GM21737 (cell line): Measurements from ENCODE around the gene SPCS3.
A peak's percentile ranks its signal among the peaks of the same experiment; 100 is the strongest.
"Not testable (repeated sequence)": the region's sequence is repeated elsewhere in the genome, so short reads cannot be mapped to it uniquely, and the experiment has no call there.

Experiments
- ATAC-seq: cut with Tn5 transposase; IDR thresholded peaks from one replicate; pipeline ENCODE4 v1.9.1; 2021; ENCODE audit warnings: mild to moderate bottlenecking, moderate library complexity; ENCODE audit not compliant: unreplicated experiment

The SPCS3 gene

GRCh38 chr4:176319704-176320339 is at the start of gene SPCS3:
TSS of gene SPCS3 (plus strand) at chr4:176319966. CDS start at chr4:176320077, 111 bp downstream.
- ATAC-seq: peak; percentile 95

GRCh38 chr4:176270669-176271068 is 49.1 kb upstream of the SPCS3 start:
- no peak for ATAC-seq

- ATAC-seq: no peak
These were observed 48.0 kb upstream of the SPCS3 start for GRCh38 chr4:176271749-176272148.

GRCh38 chr4:176272799-176273198 is 47.0 kb upstream of the SPCS3 start:
- no peak for ATAC-seq

- ATAC-seq: no peak
These were observed 46.0 kb upstream of the SPCS3 start for GRCh38 chr4:176273736-176274135.

- ATAC-seq: no peak
These were observed 45.3 kb upstream of the SPCS3 start for GRCh38 chr4:176274441-176274840.

- no peak for ATAC-seq
These were observed 43.1 kb upstream of the SPCS3 start for GRCh38 chr4:176276710-176277109.

- no peak for ATAC-seq
These were observed 42.4 kb upstream of the SPCS3 start for GRCh38 chr4:176277162-176277904.

- ATAC-seq: not testable (repeated sequence)
These were observed 40.2 kb upstream of the SPCS3 start for GRCh38 chr4:176279560-176279959.

- ATAC-seq: no peak
These were observed 33.0 kb upstream of the SPCS3 start for GRCh38 chr4:176286728-176287127.

GRCh38 chr4:176287546-176287945 is 32.2 kb upstream of the SPCS3 start:
- no peak for ATAC-seq

GRCh38 chr4:176288020-176288419 is 31.7 kb upstream of the SPCS3 start:
- ATAC-seq: no peak

GRCh38 chr4:176289561-176289960 is 30.2 kb upstream of the SPCS3 start:
- no peak for ATAC-seq

- ATAC-seq: no peak
These were observed 29.2 kb upstream of the SPCS3 start for GRCh38 chr4:176290520-176290919.

- ATAC-seq: no peak
These were observed 28.0 kb upstream of the SPCS3 start for GRCh38 chr4:176291748-176292147.

GRCh38 chr4:176292920-176293319 is 26.8 kb upstream of the SPCS3 start:
- ATAC-seq: no peak

GRCh38 chr4:176293660-176294059 is 26.1 kb upstream of the SPCS3 start:
- ATAC-seq: no peak

- not testable (repeated sequence) for ATAC-seq
These were observed 23.9 kb upstream of the SPCS3 start for GRCh38 chr4:176295907-176296306.

GRCh38 chr4:176298664-176299063 is 21.1 kb upstream of the SPCS3 start:
- no peak for ATAC-seq

- no peak for ATAC-seq
These were observed 19.7 kb upstream of the SPCS3 start for GRCh38 chr4:176300036-176300435.

- no peak for ATAC-seq
These were observed 19.2 kb upstream of the SPCS3 start for GRCh38 chr4:176300565-176300964.
